ENCODE measurements around the gene PSMA5. TPM values are rescaled to one million over a fixed set of nuclear protein-coding genes. Genes with fewer than 3 reads are reported as not detected.

PSMA5 gene
- total RNA-seq, 1 experiment from 2014 or later: 133 TPM

DNA sequence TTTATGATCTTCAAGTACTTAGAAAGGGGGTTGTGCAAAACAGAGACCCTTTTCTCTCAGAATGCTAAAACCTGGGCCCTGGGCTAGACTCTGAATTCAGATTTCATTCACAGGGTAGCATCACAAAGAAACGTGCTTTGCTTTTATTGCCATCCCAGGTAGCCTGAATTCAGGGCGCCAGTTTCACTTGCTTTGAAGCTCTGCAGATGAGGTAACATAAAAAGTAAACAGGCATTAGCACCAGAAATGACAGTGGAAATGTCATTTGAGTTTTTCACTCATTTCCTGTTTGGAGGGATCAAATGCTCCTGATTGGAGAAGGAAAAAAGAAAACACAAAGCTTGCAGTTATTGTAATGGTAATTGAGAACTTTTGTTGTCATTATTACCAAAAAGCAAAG, 42.7 kb upstream of the PSMA5 start:
- no peak for DNase-seq
- H3K23me2 ChIP-seq (ENCODE audit: insufficient read length, low read depth, low read length, poor library complexity, severe bottlenecking): peaks cover 15% of the 10 kb centered on the region
- H2BK20ac ChIP-seq (ENCODE audit: low read depth, low read length, poor library complexity, severe bottlenecking): no peak overlapping the region
- H2AFZ ChIP-seq (ENCODE audit: low read length): no peak overlapping the region
- H3K9ac ChIP-seq (ENCODE audit: extremely low read depth, insufficient read length, low read length): no peak overlapping the region
- H4K8ac ChIP-seq (replicated peaks; ENCODE audit: insufficient read length, low read depth, low read length): no peak overlapping the region
- H3K4me2 ChIP-seq (ENCODE audit: insufficient read depth, insufficient read length, low read length): peak overlapping the region; percentile 38
- Mint-ChIP-seq H3K27ac (no peak overlapping the region), H3K4me1 (peaks cover 21 to 22% of the 10 kb centered on the region in 2 experiments), H3K36me3 (ENCODE audit: insufficient read depth in 1 of 3, low read depth in 3 of 3) (no peaks in the 10 kb centered on the region), H3K9me3 (peaks cover 0 to 3% of the 10 kb centered on the region in 2 experiments; a peak in 1 of 5 replicates), H3K27me3 (ENCODE audit: low read depth) (peaks cover 73% of the 10 kb centered on the region), H3K4me3 (no peak overlapping the region)
- WGBS (ENCODE audit: extremely low coverage, insufficient read length, low lambda C conversion rate): no CpG with 5 or more reads among the region's 2 CpGs
- H2BK120ac ChIP-seq (ENCODE audit: low read depth, low read length, poor library complexity, severe bottlenecking): no peak overlapping the region
- no peak overlapping the region for H2BK5ac ChIP-seq (ENCODE audit: insufficient read length, low read length)
- no peak overlapping the region for H3K4ac ChIP-seq (ENCODE audit: low read depth, low read length)
- no peaks in the 10 kb centered on the region for H3K79me2 ChIP-seq (ENCODE audit: insufficient read depth, low read length)
- H4K91ac ChIP-seq (ENCODE audit: insufficient read length, low read depth, low read length): no peak overlapping the region
- H3K18ac ChIP-seq (ENCODE audit: insufficient read length, low read depth, low read length): no peak overlapping the region
- no peak overlapping the region for H3K27ac ChIP-seq (ENCODE audit: insufficient read length, low read depth, low read length)
- H2BK15ac ChIP-seq (ENCODE audit: low read depth, low read length): no peak overlapping the region
- H3T11ph ChIP-seq (ENCODE audit: low read length): no peak overlapping the region
- TF ChIP-seq, protein P1, sequence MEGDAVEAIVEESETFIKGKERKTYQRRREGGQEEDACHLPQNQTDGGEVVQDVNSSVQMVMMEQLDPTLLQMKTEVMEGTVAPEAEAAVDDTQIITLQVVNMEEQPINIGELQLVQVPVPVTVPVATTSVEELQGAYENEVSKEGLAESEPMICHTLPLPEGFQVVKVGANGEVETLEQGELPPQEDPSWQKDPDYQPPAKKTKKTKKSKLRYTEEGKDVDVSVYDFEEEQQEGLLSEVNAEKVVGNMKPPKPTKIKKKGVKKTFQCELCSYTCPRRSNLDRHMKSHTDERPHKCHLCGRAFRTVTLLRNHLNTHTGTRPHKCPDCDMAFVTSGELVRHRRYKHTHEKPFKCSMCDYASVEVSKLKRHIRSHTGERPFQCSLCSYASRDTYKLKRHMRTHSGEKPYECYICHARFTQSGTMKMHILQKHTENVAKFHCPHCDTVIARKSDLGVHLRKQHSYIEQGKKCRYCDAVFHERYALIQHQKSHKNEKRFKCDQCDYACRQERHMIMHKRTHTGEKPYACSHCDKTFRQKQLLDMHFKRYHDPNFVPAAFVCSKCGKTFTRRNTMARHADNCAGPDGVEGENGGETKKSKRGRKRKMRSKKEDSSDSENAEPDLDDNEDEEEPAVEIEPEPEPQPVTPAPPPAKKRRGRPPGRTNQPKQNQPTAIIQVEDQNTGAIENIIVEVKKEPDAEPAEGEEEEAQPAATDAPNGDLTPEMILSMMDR (conservative IDR thresholded peaks at IDR 0.05): no peak
- no peak overlapping the region for H2AK5ac ChIP-seq (ENCODE audit: insufficient read length, low read length)
- no peak overlapping the region for H3K14ac ChIP-seq (ENCODE audit: insufficient read depth, low read length)
- no peak overlapping the region for H2BK12ac ChIP-seq (ENCODE audit: insufficient read length, low read depth, low read length)
- H3K9me3 ChIP-seq (ENCODE audit: control insufficient read depth, low read depth, low read length): no peaks in the 10 kb centered on the region
- H3K23ac ChIP-seq (ENCODE audit: insufficient read length, low read depth, low read length): no peak overlapping the region
- no peaks in the 10 kb centered on the region; the same call in 1 of the 2 replicates for H3K4me1 ChIP-seq (ENCODE audit: insufficient read depth, low read length)
- H4K5ac ChIP-seq (ENCODE audit: insufficient read length, low read depth, low read length): no peak overlapping the region
- no peak overlapping the region for H3K56ac ChIP-seq (ENCODE audit: insufficient read length, low read depth, low read length)
- peaks cover 14% of the 10 kb centered on the region; the same call in 1 of the 2 replicates for H3K27me3 ChIP-seq (ENCODE audit: insufficient read depth, low read length)
- H3K79me1 ChIP-seq (ENCODE audit: insufficient read depth, low read depth, low read length, poor library complexity, severe bottlenecking): no peaks in the 10 kb centered on the region
- H4K20me1 ChIP-seq (ENCODE audit: control insufficient read depth, insufficient read depth, insufficient read length): no peaks in the 10 kb centered on the region
